GM12864 (cell line): Measurements from ENCODE around the gene SLC25A41.
"Not testable (repeated sequence)": the region's sequence is repeated elsewhere in the genome, so short reads cannot be mapped to it uniquely, and the experiment has no call there.

Experiments
- DNase-seq: peaks from one replicate; pipeline ENCODE4 v3.0.0-alpha.2; 2011; ENCODE audit warnings: low read depth
- H3K4me3 ChIP-seq: 2 replicates; pipeline ENCODE4 v1.5.1; 2011; ENCODE audit warnings: mild to moderate bottlenecking, low read depth, low read length, control low read depth
- TF ChIP-seq, protein P1 (sequence below): IDR thresholded peaks from 2 replicates; pipeline ENCODE4 v1.5.1; 2011; ENCODE audit warnings: low read depth, mild to moderate bottlenecking, moderate library complexity, low read length, control low read depth, inconsistent platforms; ENCODE audit errors: missing control alignments

The SLC25A41 gene

DNA sequence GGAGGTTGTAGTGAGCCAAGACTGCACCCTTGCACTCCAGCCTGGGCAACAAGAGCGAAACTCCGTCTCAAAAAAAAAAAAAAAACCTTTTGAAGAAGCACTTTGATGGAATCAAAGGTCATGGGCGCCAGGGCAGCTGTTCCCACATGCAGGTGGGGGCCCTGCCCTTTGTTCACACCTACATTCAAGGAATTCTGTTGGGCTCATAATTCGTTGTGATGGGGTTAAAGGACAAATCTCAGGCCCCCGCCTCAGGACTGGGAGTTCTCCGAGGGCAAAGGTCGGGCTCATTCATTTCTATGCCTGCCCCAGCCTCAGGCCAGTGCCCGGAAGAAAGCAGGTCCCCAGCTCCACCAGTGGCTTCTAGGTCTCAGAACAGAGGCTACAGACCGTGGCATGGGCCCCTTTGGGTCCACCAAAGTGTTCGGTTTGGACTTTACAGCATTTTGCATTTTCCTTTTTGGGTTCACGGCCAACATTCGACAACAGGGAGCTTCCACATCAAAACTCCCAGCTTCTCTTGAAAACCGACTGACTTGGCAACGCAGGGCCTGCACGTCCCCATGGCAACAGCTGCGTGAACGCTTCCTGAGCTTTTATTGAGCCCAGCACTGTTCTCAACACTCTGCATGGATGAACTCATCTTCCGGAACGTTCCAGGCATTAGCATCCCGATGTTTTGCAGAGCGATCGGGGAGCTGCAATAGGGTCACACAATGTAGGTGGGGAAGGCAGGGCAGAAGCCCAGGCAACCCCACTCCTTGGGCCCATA lies 30.5 kb downstream of the SLC25A41 start:
- TF ChIP-seq, protein P1, sequence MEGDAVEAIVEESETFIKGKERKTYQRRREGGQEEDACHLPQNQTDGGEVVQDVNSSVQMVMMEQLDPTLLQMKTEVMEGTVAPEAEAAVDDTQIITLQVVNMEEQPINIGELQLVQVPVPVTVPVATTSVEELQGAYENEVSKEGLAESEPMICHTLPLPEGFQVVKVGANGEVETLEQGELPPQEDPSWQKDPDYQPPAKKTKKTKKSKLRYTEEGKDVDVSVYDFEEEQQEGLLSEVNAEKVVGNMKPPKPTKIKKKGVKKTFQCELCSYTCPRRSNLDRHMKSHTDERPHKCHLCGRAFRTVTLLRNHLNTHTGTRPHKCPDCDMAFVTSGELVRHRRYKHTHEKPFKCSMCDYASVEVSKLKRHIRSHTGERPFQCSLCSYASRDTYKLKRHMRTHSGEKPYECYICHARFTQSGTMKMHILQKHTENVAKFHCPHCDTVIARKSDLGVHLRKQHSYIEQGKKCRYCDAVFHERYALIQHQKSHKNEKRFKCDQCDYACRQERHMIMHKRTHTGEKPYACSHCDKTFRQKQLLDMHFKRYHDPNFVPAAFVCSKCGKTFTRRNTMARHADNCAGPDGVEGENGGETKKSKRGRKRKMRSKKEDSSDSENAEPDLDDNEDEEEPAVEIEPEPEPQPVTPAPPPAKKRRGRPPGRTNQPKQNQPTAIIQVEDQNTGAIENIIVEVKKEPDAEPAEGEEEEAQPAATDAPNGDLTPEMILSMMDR = no peak
- H3K4me3 ChIP-seq = no peak overlapping the region
- DNase-seq = no peak

DNA sequence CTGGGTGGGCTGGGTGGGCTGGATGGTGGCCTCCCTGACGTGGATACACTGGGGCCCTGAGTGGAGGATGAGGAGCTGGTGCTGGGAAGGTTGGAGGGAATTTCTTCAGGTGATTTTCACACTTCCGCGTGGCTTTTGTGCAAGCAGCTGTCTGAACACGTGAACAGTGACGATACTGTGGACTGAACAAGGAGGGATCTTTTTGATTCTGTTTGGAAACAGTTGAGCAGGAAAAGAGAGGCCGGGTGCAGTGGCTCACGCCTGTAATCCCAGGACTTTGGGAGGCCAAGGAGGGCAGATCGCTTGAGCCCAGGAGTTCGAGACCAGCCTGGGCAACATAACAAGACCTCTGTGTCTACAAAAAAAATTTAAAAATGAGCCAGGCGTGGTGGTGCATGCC lies 31.5 kb downstream of the SLC25A41 start:
- TF ChIP-seq, protein P1 = no peak
- DNase-seq = no peak
- H3K4me3 ChIP-seq = no peak overlapping the region

DNA sequence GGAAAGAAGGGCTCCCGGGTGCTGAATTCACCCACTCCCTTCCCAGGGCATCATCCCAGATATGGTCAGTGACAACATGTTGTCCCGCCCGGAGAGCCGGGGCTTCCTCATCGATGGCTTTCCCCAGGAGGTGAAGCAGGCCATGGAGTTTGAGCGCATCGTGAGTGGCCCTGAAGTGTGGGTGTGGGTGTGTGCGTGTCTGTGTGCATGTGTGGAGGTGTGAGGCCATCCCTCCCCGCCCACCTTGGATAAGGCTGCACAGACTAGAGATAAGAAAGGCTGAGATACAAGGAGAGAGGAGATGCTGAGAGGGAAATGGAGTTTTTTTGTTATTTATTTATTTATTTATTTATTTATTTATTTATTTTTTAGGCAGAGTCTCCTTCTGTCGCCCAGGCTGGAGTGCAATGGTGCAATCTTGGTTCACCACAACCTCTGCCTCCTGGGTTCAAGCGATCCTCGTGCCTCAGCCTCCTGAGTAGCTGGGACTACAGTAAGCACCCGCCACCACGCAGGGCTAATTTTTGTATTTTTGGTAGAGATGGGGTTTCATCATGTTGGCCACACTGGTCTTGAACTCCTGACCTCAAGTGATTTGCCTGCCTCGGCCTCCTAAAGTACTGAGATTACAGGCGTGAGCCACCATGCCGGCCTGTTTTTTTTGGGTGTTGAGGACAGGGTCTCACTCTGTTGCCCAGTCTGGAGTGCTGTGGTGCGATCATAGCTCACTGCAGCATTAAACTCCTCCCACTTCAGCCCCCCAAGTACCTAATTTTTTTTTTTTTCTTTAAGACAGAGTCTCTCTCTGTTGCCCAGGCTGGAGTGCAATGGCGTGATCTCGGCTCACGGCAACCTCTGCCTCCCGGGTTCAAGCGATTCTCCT lies 33.3 kb downstream of the SLC25A41 start:
- not testable (repeated sequence) for DNase-seq, H3K4me3 ChIP-seq

DNA sequence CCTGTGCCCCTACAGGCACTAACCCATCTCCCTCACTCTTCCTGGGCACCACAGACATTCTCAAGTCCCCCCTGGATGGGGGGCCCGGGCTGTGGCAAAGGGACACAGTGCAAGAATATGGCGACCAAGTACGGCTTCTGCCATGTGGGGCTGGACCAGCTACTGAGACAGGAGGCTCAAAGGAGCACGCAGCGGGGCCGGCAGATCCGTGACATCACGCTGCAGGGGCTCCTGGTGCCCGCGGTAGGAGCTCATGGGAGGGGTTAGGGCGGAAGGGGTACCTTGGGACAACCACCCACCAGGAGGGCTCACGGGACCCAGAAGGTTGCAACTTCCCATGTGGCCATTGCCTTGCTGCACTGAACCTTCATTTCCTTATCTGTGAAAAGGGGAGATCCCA lies 37.3 kb downstream of the SLC25A41 start:
- DNase-seq = no peak
- TF ChIP-seq, protein P1 = no peak
- no peak overlapping the region for H3K4me3 ChIP-seq

DNA sequence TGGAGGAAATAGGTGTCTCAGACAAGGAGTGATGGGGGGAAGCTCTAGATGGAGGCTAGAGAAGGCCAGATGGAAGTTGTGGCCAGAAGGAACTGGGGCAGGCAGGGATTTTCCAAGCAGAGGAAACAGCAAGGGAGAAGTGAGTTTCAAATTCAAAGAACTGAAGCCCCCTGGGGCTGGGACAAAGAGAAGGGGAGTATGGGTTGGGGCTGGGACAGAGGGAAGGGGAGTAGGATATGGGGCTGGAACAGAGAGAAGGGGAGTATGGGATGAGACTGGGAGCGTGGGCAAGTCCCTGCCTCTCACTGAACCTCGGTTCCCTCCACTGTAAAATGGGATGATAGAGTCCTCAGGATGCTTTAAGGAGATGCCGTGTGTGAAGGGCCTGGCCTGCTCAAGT lies 38.7 kb downstream of the SLC25A41 start:
- H3K4me3 ChIP-seq = no peak overlapping the region
- DNase-seq = no peak
- TF ChIP-seq, protein P1 = no peak

DNA sequence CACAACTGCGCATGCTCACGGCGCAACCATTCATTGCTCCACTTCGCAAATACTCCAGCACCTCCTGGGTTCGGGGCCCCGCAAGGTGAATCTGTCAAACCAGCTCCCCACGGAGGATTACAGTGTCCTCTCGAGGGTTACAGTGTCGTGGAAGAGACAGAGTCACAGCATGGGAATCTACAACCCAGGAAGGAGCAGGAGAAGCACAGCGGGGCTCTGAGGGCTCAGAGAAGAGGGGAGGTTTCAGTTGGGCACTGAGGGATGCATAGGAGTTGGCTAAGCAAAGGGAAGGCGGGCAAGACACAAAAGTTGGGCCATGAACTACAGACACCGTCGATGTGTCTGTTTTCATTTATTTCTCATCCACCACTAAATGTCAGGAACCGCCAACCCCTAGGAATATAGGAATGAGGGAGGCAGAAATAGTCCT lies 39.6 kb downstream of the SLC25A41 start:
- DNase-seq = peak; percentile 73
- H3K4me3 ChIP-seq = peak overlapping the region; percentile 88
- TF ChIP-seq, protein P1 = no peak

DNA sequence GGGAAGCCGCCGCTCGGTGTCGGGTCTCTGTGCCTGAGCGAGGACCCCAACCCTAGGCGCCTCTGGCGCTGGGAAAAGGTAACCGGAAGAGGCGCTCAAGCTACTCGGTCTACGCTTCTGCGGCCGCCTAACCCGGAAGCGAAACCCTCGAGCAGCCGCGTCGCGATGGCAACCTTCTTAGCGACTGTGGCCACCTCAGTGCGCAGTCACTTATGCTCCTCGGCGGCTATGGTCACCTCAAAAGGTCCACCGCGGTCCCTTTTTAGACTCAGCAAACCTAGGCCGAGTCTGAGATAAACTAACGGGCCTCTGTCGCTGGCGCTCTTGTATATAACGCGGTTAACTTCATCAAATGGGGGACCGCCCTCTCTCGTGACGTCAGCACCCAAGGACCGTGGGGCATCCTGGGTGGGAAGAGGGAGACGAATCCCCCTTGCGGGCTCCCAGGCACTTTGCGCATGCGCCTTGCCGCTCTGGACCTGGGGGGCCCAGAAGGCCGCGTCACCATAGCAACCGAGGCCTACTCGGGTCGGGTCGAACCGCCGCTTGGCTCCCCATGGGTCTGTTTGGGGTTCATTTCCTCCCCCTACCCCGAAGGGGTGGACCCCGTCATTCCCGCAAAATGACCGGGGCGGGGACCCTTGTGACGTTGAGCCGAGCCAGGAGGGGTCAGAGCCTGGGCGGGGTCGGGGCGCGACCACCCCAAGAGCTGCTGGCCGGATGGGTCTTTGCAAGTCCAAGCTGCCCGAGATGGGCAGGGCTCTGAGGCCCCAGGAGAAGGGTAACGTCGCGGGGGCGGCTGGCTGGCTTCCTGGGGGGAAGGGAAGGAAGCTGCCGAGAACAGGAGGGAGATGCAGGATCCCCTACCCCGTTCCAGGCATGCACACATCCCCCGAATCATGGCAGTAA lies 40.2 kb downstream of the SLC25A41 start, which contains the start of gene GTF2F1:
GTF2F1 (minus strand) TSS at position 91 of the 909 bp plus-strand sequence. CDS start 169 bp downstream, outside the sequence.
- TF ChIP-seq, protein P1 = peak; percentile 10
- peak; percentile 84 for DNase-seq

More for the DNA sequence above, 40.2 kb downstream of the SLC25A41 start, which contains the start of gene GTF2F1:
- H3K4me3 ChIP-seq = peak within 1 kb of the TSS; percentile 88
